H9 (cell line): Measurements from ENCODE around the gene SLC25A4. TPM values are rescaled to one million over a fixed set of nuclear protein-coding genes. Genes with fewer than 3 reads are reported as not detected.

Source experiments
- DNase-seq: peaks from one replicate; pipeline ENCODE4 v3.0.0-alpha.2; 2017
- H2AFZ ChIP-seq: one replicate; pipeline ENCODE4 v1.6.1; 2013; ENCODE audit warnings: mild to moderate bottlenecking, low read length, control low read depth, moderate library complexity
- H2AK5ac ChIP-seq: 2 replicates; pipeline ENCODE4 v1.6.1; 2013; ENCODE audit warnings: low read length, control low read depth, mixed read lengths; ENCODE audit not compliant: insufficient read length
- H2BK120ac ChIP-seq: one replicate; pipeline ENCODE4 v1.6.1; 2013; ENCODE audit warnings: low read depth, mild to moderate bottlenecking, low read length, control low read depth, inconsistent platforms; ENCODE audit not compliant: poor library complexity, severe bottlenecking
- H2BK12ac ChIP-seq: 2 replicates; pipeline ENCODE4 v1.6.1; 2013; ENCODE audit warnings: low read length, control low read depth, mixed read lengths, low read depth; ENCODE audit not compliant: insufficient read length
- H2BK15ac ChIP-seq: 2 replicates; pipeline ENCODE4 v1.6.1; 2013; ENCODE audit warnings: low read depth, low read length, control low read depth
- H2BK20ac ChIP-seq: one replicate; pipeline ENCODE4 v1.6.1; 2013; ENCODE audit warnings: low read depth, mild to moderate bottlenecking, low read length, control low read depth, inconsistent platforms; ENCODE audit not compliant: poor library complexity, severe bottlenecking
- H2BK5ac ChIP-seq: 2 replicates; pipeline ENCODE4 v1.6.1; 2013; ENCODE audit warnings: low read length, control low read depth, mixed read lengths; ENCODE audit not compliant: insufficient read length
- H3K14ac ChIP-seq: 2 replicates; pipeline ENCODE4 v1.6.1; 2013; ENCODE audit warnings: low read length, control low read depth; ENCODE audit not compliant: insufficient read depth
- H3K18ac ChIP-seq: 2 replicates; pipeline ENCODE4 v1.6.1; 2013; ENCODE audit warnings: low read depth, mild to moderate bottlenecking, mixed read lengths, low read length, control low read depth; ENCODE audit not compliant: insufficient read length
- H3K23ac ChIP-seq: 2 replicates; pipeline ENCODE4 v1.6.1; 2013; ENCODE audit warnings: low read length, control low read depth, mixed read lengths, low read depth; ENCODE audit not compliant: insufficient read length
- H3K23me2 ChIP-seq: 2 replicates; pipeline ENCODE4 v1.6.1; 2013; ENCODE audit warnings: low read depth, mild to moderate bottlenecking, mixed read lengths, low read length, control low read depth; ENCODE audit not compliant: insufficient read length, poor library complexity, severe bottlenecking
- H3K27ac ChIP-seq: 2 replicates; pipeline ENCODE4 v1.5.1; 2013; ENCODE audit warnings: low read length, control low read depth, mixed read lengths, low read depth; ENCODE audit not compliant: insufficient read length
- H3K27me3 ChIP-seq: 2 replicates; pipeline ENCODE4 v1.6.1; 2013; ENCODE audit warnings: low read length, control low read depth, inconsistent platforms; ENCODE audit not compliant: insufficient read depth
- H3K4ac ChIP-seq: 2 replicates; pipeline ENCODE4 v1.6.1; 2013; ENCODE audit warnings: low read depth, mild to moderate bottlenecking, control low read depth, inconsistent platforms, low read length, moderate library complexity
- H3K4me1 ChIP-seq: 2 replicates; pipeline ENCODE4 v1.6.1; 2013; ENCODE audit warnings: low read length, control low read depth, inconsistent platforms; ENCODE audit not compliant: insufficient read depth
- H3K4me2 ChIP-seq: 2 replicates; pipeline ENCODE4 v1.6.1; 2013; ENCODE audit warnings: low read length, control low read depth, mixed read lengths; ENCODE audit not compliant: insufficient read length, insufficient read depth
- H3K56ac ChIP-seq: 2 replicates; pipeline ENCODE4 v1.6.1; 2013; ENCODE audit warnings: low read depth, mild to moderate bottlenecking, mixed read lengths, low read length, control low read depth; ENCODE audit not compliant: insufficient read length
- H3K79me1 ChIP-seq: 2 replicates; pipeline ENCODE4 v1.6.1; 2013; ENCODE audit warnings: low read depth, mild to moderate bottlenecking, moderate library complexity, low read length, control low read depth, inconsistent platforms; ENCODE audit not compliant: insufficient read depth, poor library complexity, severe bottlenecking
- H3K79me2 ChIP-seq: 2 replicates; pipeline ENCODE4 v1.6.1; 2013; ENCODE audit warnings: low read length, control low read depth, inconsistent platforms; ENCODE audit not compliant: insufficient read depth
- H3K9ac ChIP-seq: 2 replicates; pipeline ENCODE4 v1.6.1; 2013; ENCODE audit warnings: low read length, control low read depth, mixed read lengths; ENCODE audit not compliant: insufficient read length; ENCODE audit errors: extremely low read depth
- H3K9me3 ChIP-seq: one replicate; pipeline ENCODE4 v1.6.1; 2013; ENCODE audit warnings: low read depth, low read length, inconsistent platforms; ENCODE audit not compliant: control insufficient read depth
- H3T11ph ChIP-seq: one replicate; pipeline ENCODE4 v1.6.1; 2013; ENCODE audit warnings: mild to moderate bottlenecking, low read length, control low read depth, inconsistent platforms
- H4K20me1 ChIP-seq: one replicate; pipeline ENCODE4 v1.6.1; 2013; ENCODE audit not compliant: control insufficient read depth, insufficient read length, insufficient read depth
- H4K5ac ChIP-seq: 2 replicates; pipeline ENCODE4 v1.6.1; 2013; ENCODE audit warnings: low read depth, mild to moderate bottlenecking, mixed read lengths, low read length, control low read depth; ENCODE audit not compliant: insufficient read length
- H4K8ac ChIP-seq: replicated peaks from 2 replicates; pipeline ENCODE4 v1.6.1; 2013; ENCODE audit warnings: low read length, control low read depth, mixed read lengths, low read depth; ENCODE audit not compliant: insufficient read length
- H4K91ac ChIP-seq: 2 replicates; pipeline ENCODE4 v1.6.1; 2013; ENCODE audit warnings: low read depth, mild to moderate bottlenecking, moderate library complexity, mixed read lengths, low read length, control low read depth; ENCODE audit not compliant: insufficient read length
- H3K27ac Mint-ChIP-seq, 3 experiments: 2 replicates in 2 of 3; 3 replicates in 1 of 3; pipeline ENCODE4 v1.8.0; 2020 to 2021; ENCODE audit warnings: mixed read lengths in 3 of 3, mild to moderate bottlenecking in 1 of 3, moderate library complexity in 1 of 3
- H3K27me3 Mint-ChIP-seq: 2 replicates; pipeline ENCODE4 v1.8.0; 2021; ENCODE audit warnings: low read depth, mild to moderate bottlenecking, moderate library complexity, mixed read lengths
- H3K36me3 Mint-ChIP-seq, 3 experiments: 2 replicates in 2 of 3; 3 replicates in 1 of 3; pipeline ENCODE4 v1.8.0; 2020 to 2021; ENCODE audit warnings: low read depth in 3 of 3, mixed read lengths in 3 of 3; ENCODE audit not compliant: insufficient read depth in 1 of 3
- H3K4me1 Mint-ChIP-seq, 2 experiments: 2 replicates each; pipeline ENCODE4 v1.8.0; 2020; ENCODE audit warnings: mixed read lengths in 2 of 2
- H3K4me3 Mint-ChIP-seq, 2 experiments: 2 replicates in 1 of 2; 3 replicates in 1 of 2; pipeline ENCODE4 v1.8.0; 2020 to 2021; ENCODE audit warnings: mild to moderate bottlenecking in 2 of 2, mixed read lengths in 2 of 2, moderate library complexity in 1 of 2
- H3K9me3 Mint-ChIP-seq, 2 experiments: 2 replicates in 1 of 2; 3 replicates in 1 of 2; pipeline ENCODE4 v1.8.0; 2020; ENCODE audit warnings: mild to moderate bottlenecking in 2 of 2, mixed read lengths in 2 of 2, moderate library complexity in 1 of 2
- CTCF ChIP-seq: fragments of 200-600 bp; sonication (generic); conservative IDR thresholded peaks from 3 replicates; pipeline ENCODE4 v1.8.0; 2021; ENCODE audit warnings: antibody characterized with exemption, mild to moderate bottlenecking
- WGBS: extraction: QIAGEN DNeasy Blood & Tissue Kit; methylation state at CpG from one replicate; pipeline ENCODE4 v1.1.7; 2013; ENCODE audit warnings: missing lambda C conversion rate, low lambda C conversion rate, mixed read lengths; ENCODE audit not compliant: insufficient read length; ENCODE audit errors: extremely low coverage; 5-methylcytosine and 5-hydroxymethylcytosine counted together
- total RNA-seq: library from RNA; stranded (reverse); gene quantifications from 2 replicates; pipeline ENCODE4 v1.2.1, GENCODE V29; 2021

SLC25A4 gene
- total RNA-seq, 1 experiment from 2014 or later: 54.4 TPM

- H3K56ac ChIP-seq: no peak overlapping the region
- no CpG with 5 or more reads among the region's 11 CpGs for WGBS
- no peaks in the 10 kb centered on the region for H3K79me1 ChIP-seq
- H2BK20ac ChIP-seq: no peak overlapping the region
- no peak overlapping the region for H3K9ac ChIP-seq
- H3K4me2 ChIP-seq: peak overlapping the region; percentile 75
- no peaks in the 10 kb centered on the region for H3K4me1 ChIP-seq
- H3K27me3 ChIP-seq: no peaks in the 10 kb centered on the region
- no peaks in the 10 kb centered on the region; the same call in 1 of the 2 replicates for H3K79me2 ChIP-seq
- peak overlapping the region; percentile 80 to 90 for H3K4me3 Mint-ChIP-seq
- H2BK12ac ChIP-seq: no peak overlapping the region
- H4K20me1 ChIP-seq: no peaks in the 10 kb centered on the region
- peak overlapping the region in 1 of 3 experiments; percentile 81; a peak in 5 of 7 replicates for H3K27ac Mint-ChIP-seq
- H3K14ac ChIP-seq: no peak overlapping the region; the same call in 1 of the 2 replicates
- no peak overlapping the region for H3T11ph ChIP-seq
- peaks cover 5% of the 10 kb centered on the region for H3K23me2 ChIP-seq
- H2AFZ ChIP-seq: no peak overlapping the region
- H2AK5ac ChIP-seq: no peak overlapping the region
- H3K27me3 Mint-ChIP-seq: no peaks in the 10 kb centered on the region; the same call in 1 of the 2 replicates
- peaks cover 20 to 22% of the 10 kb centered on the region in 2 experiments for H3K4me1 Mint-ChIP-seq
- DNase-seq: no peak
- H3K9me3 Mint-ChIP-seq: no peaks in the 10 kb centered on the region
- H2BK5ac ChIP-seq: no peak overlapping the region
- TF ChIP-seq CTCF: no peak
- no peak overlapping the region for H4K91ac ChIP-seq
- H4K8ac ChIP-seq: no peak overlapping the region
- H2BK15ac ChIP-seq: no peak overlapping the region
- no peak overlapping the region for H3K18ac ChIP-seq
- peaks cover 4 to 25% (median 24%) of the 10 kb centered on the region in 3 experiments; a peak in 6 of 7 replicates for H3K36me3 Mint-ChIP-seq
- H3K23ac ChIP-seq: no peak overlapping the region
- H3K9me3 ChIP-seq: no peaks in the 10 kb centered on the region
- H3K27ac ChIP-seq: no peak overlapping the region
- H4K5ac ChIP-seq: no peak overlapping the region
- no peak overlapping the region for H2BK120ac ChIP-seq
- no peak overlapping the region for H3K4ac ChIP-seq
These were observed 528 bp upstream of the SLC25A4 start for GRCh38 chr4:185142564-185142911.
